MM.1S (cell line): Measurements from ENCODE around the gene PLCB4.

Experiments used
- CTCF ChIP-seq: fragments of 300-600 bp; sonication (generic); IDR thresholded peaks from 2 replicates; pipeline ENCODE4 v1.5.1; 2016; ENCODE audit warnings: antibody characterized with exemption, low read length, mixed read lengths
- EZH2 ChIP-seq: fragments of 300-600 bp; sonication (generic); optimal IDR thresholded peaks from 2 replicates; pipeline ENCODE3; 2017; ENCODE audit warnings: low read depth, mild to moderate bottlenecking, antibody characterized with exemption, low read length, mixed read lengths
- EZH2phosphoT487 ChIP-seq: fragments of 300-600 bp; sonication (generic); IDR thresholded peaks from 2 replicates; pipeline ENCODE4 v1.6.1; 2018; ENCODE audit warnings: antibody characterized with exemption, low read length

GRCh38 chr20:9454791-9455190, 385.9 kb downstream of the PLCB4 start:
- no peak for TF ChIP-seq CTCF
- TF ChIP-seq EZH2: no peak
- no peak for TF ChIP-seq EZH2phosphoT487
